HepG2 (cell line): ENCODE data around the gene NRL. TPM values are rescaled to one million over a fixed set of nuclear protein-coding genes. Genes with fewer than 3 reads are reported as not detected.

ENCODE experiments used
- FOXP4 ChIP-seq: sonication (generic); formaldehyde crosslinking; IDR thresholded peaks from 2 replicates; pipeline ENCODE4 v1.4.0; 2020; ENCODE audit warnings: missing genetic modification reagents
- KIAA2018 ChIP-seq: sonication (generic); formaldehyde crosslinking; IDR thresholded peaks from 2 replicates; pipeline ENCODE4 v1.5.0; 2020; ENCODE audit warnings: mild to moderate bottlenecking, missing genetic modification reagents, borderline replicate concordance
- MED1 ChIP-seq: sonication (generic); formaldehyde crosslinking; IDR thresholded peaks from 2 replicates; pipeline ENCODE4 v1.4.0; 2020; ENCODE audit warnings: missing genetic modification reagents
- POLR2AphosphoS5 ChIP-seq: IDR thresholded peaks from 2 replicates; pipeline ENCODE4 v1.6.1; 2012; ENCODE audit warnings: low read depth, low read length
- RXRA ChIP-seq: sonication (generic); formaldehyde crosslinking; IDR thresholded peaks from 2 replicates; pipeline ENCODE4 v1.5.1; 2020; ENCODE audit warnings: missing genetic modification reagents
- SALL2 ChIP-seq: sonication (generic); formaldehyde crosslinking; IDR thresholded peaks from 2 replicates; pipeline ENCODE4 v1.8.1; 2023; ENCODE audit warnings: mild to moderate bottlenecking, missing genetic modification reagents, inconsistent platforms
- TEAD2 ChIP-seq: sonication (generic); formaldehyde crosslinking; IDR thresholded peaks from 2 replicates; pipeline ENCODE4 v1.9.0; 2021; ENCODE audit warnings: missing genetic modification reagents
- THYN1 ChIP-seq: sonication (generic); formaldehyde crosslinking; IDR thresholded peaks from 2 replicates; pipeline ENCODE4 v1.8.1; 2023; ENCODE audit warnings: low read depth, mild to moderate bottlenecking, moderate library complexity, missing genetic modification reagents, borderline replicate concordance
- ZBTB37 ChIP-seq: sonication (generic); formaldehyde crosslinking; IDR thresholded peaks from 2 replicates; pipeline ENCODE4 v1.4.0; 2020; ENCODE audit warnings: mild to moderate bottlenecking, missing genetic modification reagents
- ZNF354B ChIP-seq: sonication (generic); formaldehyde crosslinking; IDR thresholded peaks from 2 replicates; pipeline ENCODE4 v1.8.0; 2022; ENCODE audit warnings: mild to moderate bottlenecking, missing genetic modification reagents
- ZNF460 ChIP-seq: sonication (generic); formaldehyde crosslinking; IDR thresholded peaks from 2 replicates; pipeline ENCODE4 v1.5.1; 2020; ENCODE audit warnings: missing genetic modification reagents, mild to moderate bottlenecking, borderline replicate concordance
- ZNF556 ChIP-seq: sonication (generic); formaldehyde crosslinking; IDR thresholded peaks from 2 replicates; pipeline ENCODE4 v1.4.0; 2020; ENCODE audit warnings: mild to moderate bottlenecking, missing genetic modification reagents, borderline replicate concordance
- ZNF557 ChIP-seq: sonication (generic); formaldehyde crosslinking; IDR thresholded peaks from 2 replicates; pipeline ENCODE4 v1.4.0; 2020; ENCODE audit warnings: missing genetic modification reagents
- ZNF598 ChIP-seq: sonication (generic); formaldehyde crosslinking; IDR thresholded peaks from 2 replicates; pipeline ENCODE4 v1.5.1; 2020; ENCODE audit warnings: mild to moderate bottlenecking, missing genetic modification reagents, borderline replicate concordance
- ZNF703 ChIP-seq: sonication (generic); formaldehyde crosslinking; IDR thresholded peaks from 2 replicates; pipeline ENCODE4 v1.5.1; 2020; ENCODE audit warnings: missing genetic modification reagents, mild to moderate bottlenecking, moderate library complexity, borderline replicate concordance
- ZNF766 ChIP-seq: sonication (generic); formaldehyde crosslinking; IDR thresholded peaks from 2 replicates; pipeline ENCODE4 v1.5.0; 2020; ENCODE audit warnings: missing genetic modification reagents, borderline replicate concordance
- ZNF792 ChIP-seq: IDR thresholded peaks from 2 replicates; pipeline ENCODE4 v1.6.1; 2016
- polyA plus RNA-seq, 8 experiments: library from polyadenylated mRNA; depleted of rRNA in 3 of 8; stranded (reverse) in 7 of 8; unstranded in 1 of 8; fragments of >200 nt; fragmentation: Illumina TruSeq in 4 of 8; extraction: Trizol in 4 of 8; gene quantifications; 2 replicates each; pipeline versions ENCODE4 v1.2.1 to v1.2.3, GENCODE V29; 2011 to 2016; ENCODE audit warnings: low read depth in 4 of 8, missing spikeins in 1 of 8, mixed read lengths in 1 of 8; ENCODE audit not compliant: insufficient read depth in 1 of 8
- total RNA-seq, 5 experiments: library from RNA; depleted of rRNA; stranded (reverse); fragments of >200 nt; fragmentation: Illumina TruSeq; extraction: Trizol; gene quantifications; 2 replicates each; pipeline ENCODE4 v1.2.3, GENCODE V29; 2016; ENCODE audit warnings: low read depth in 1 of 5

NRL gene
- total and polyA plus RNA-seq, 2 of the 13 experiments (the other 11 are each of a cell fraction or from before 2014, with no cell fraction given): 2.5 to 4.7 TPM

- no peak; the same call in 1 of the 2 replicates for TF ChIP-seq ZBTB37 (CRISPR knock-in tag)
- peak; percentile 85; the same call in 1 of the 2 replicates for TF ChIP-seq SALL2 (CRISPR knock-in tag)
- TF ChIP-seq ZNF792 (CRISPR knock-in tag): no peak
- no peak for TF ChIP-seq ZNF598 (CRISPR knock-in tag)
- peak; percentile 81; the same call in 1 of the 2 replicates for TF ChIP-seq ZNF703 (CRISPR knock-in tag)
- peak; percentile 50 for TF ChIP-seq FOXP4 (CRISPR knock-in tag)
- TF ChIP-seq ZNF557 (CRISPR knock-in tag): peak; percentile 71; the same call in 1 of the 2 replicates
- TF ChIP-seq ZNF766 (CRISPR knock-in tag): peak; percentile 54; the same call in 1 of the 2 replicates
- 0 out of 2 replicates have a peak, but pooled peaks have one; percentile 26 for TF ChIP-seq MED1 (CRISPR knock-in tag)
- TF ChIP-seq ZNF354B (CRISPR knock-in tag): peak; percentile 42; the same call in 1 of the 2 replicates
- TF ChIP-seq TEAD2: no peak; the same call in 1 of the 2 replicates
- peak; percentile 30; the same call in 1 of the 2 replicates for TF ChIP-seq POLR2AphosphoS5
- TF ChIP-seq ZNF556: no peak
- no peak for TF ChIP-seq KIAA2018 (CRISPR knock-in tag)
- TF ChIP-seq RXRA (CRISPR knock-in tag): peak; percentile 68
- 0 out of 2 replicates have a peak, but pooled peaks have one; percentile 38 for TF ChIP-seq THYN1 (CRISPR knock-in tag)
- no peak for TF ChIP-seq ZNF460 (CRISPR knock-in tag)
Measured at GRCh38 chr14:24080888-24081738, 33.6 kb downstream of the NRL start (continued).
